SU-DHL-6 (cell line): ENCODE data around the gene RAB14.

Source experiments
- H2AFZ ChIP-seq: fragments of 200-600 bp; sonication (generic); 2 replicates; pipeline ENCODE4 v1.6.1; 2014; ENCODE audit warnings: low read depth, mild to moderate bottlenecking, moderate library complexity, mixed read lengths, antibody characterized with exemption, low read length; ENCODE audit not compliant: severe bottlenecking
- H3F3A ChIP-seq: fragments of 200-600 bp; shearing (Covaris generic); 2 replicates; pipeline ENCODE4 v1.6.0; 2016; ENCODE audit warnings: antibody characterized with exemption, mild to moderate bottlenecking; ENCODE audit not compliant: insufficient read depth
- H3K27ac ChIP-seq: fragments of 200-600 bp; sonication (generic); 2 replicates; pipeline ENCODE4 v1.5.1; 2016; ENCODE audit warnings: low read depth, mild to moderate bottlenecking, low read length, moderate library complexity, mixed read lengths
- H3K27me3 ChIP-seq: fragments of 200-600 bp; sonication (generic), shearing (Covaris generic); 2 replicates; pipeline ENCODE4 v1.6.0; 2014; ENCODE audit warnings: mild to moderate bottlenecking, low read length
- H3K36me3 ChIP-seq: fragments of 200-600 bp; sonication (generic); 2 replicates; pipeline ENCODE4 v1.6.1; 2014; ENCODE audit warnings: mild to moderate bottlenecking, low read length, mixed read lengths
- H3K4me2 ChIP-seq: fragments of 300-600, 200-600 bp; shearing (Covaris generic), sonication (generic); 2 replicates; pipeline ENCODE4 v1.6.0; 2014; ENCODE audit warnings: low read length, low read depth, mild to moderate bottlenecking; ENCODE audit not compliant: poor library complexity, severe bottlenecking
- H3K4me3 ChIP-seq: fragments of 200-600 bp; sonication (generic); 2 replicates; pipeline ENCODE4 v1.5.1; 2014; ENCODE audit warnings: antibody characterized with exemption, low read length, mild to moderate bottlenecking, mixed read lengths; ENCODE audit not compliant: insufficient read depth, poor library complexity, severe bottlenecking
- H3K79me2 ChIP-seq: fragments of 200-600 bp; sonication (generic); 2 replicates; pipeline ENCODE4 v1.6.1; 2014; ENCODE audit warnings: mild to moderate bottlenecking, low read length, moderate library complexity; ENCODE audit not compliant: insufficient read depth
- H3K9ac ChIP-seq: fragments of 200-600 bp; sonication (generic); 2 replicates; pipeline ENCODE4 v1.7.0; 2014; ENCODE audit warnings: mild to moderate bottlenecking, low read length
- H3K9me2 ChIP-seq: fragments of 200-600 bp; sonication (generic); replicated peaks from 2 replicates; pipeline ENCODE4 v1.6.1; 2014; ENCODE audit warnings: low read length; ENCODE audit not compliant: insufficient read depth
- H3K9me3 ChIP-seq: fragments of 200-600 bp; sonication (generic); 2 replicates; pipeline ENCODE4 v1.6.1; 2014; ENCODE audit warnings: low read length, mixed read lengths; ENCODE audit not compliant: insufficient read depth
- H4K20me1 ChIP-seq: fragments of 200-600 bp; sonication (generic); 2 replicates; pipeline ENCODE4 v1.6.1; 2014; ENCODE audit warnings: low read depth, mild to moderate bottlenecking, antibody characterized with exemption, low read length, moderate library complexity, mixed read lengths
- CTCF ChIP-seq: fragments of 200-600 bp; sonication (generic); IDR thresholded peaks from one replicate; pipeline ENCODE4 v1.5.1; 2017; ENCODE audit warnings: antibody characterized with exemption, mild to moderate bottlenecking, low read length, moderate library complexity; ENCODE audit not compliant: insufficient read depth, poor library complexity, severe bottlenecking
- EZH2phosphoT487 ChIP-seq: fragments of 200-600 bp; sonication (generic), shearing (Covaris generic); conservative IDR thresholded peaks from 2 replicates; pipeline ENCODE4 v1.6.1; 2018; ENCODE audit warnings: mild to moderate bottlenecking, antibody characterized with exemption, low read length, moderate library complexity, mixed read lengths

The RAB14 gene

GRCh38 chr9:121201738-121202533, at the start of gene RAB14:
Gene RAB14 (minus strand): TSS chr9:121201869. CDS start chr9:121193412, 8,457 bp downstream.
- peaks cover 53% of the 10 kb centered on the region for H3K79me2 ChIP-seq
- TF ChIP-seq EZH2phosphoT487 (no peak), CTCF (peak; percentile 50)
- H3K4me2 ChIP-seq: peak within 1 kb of the TSS; percentile 94
- peak within 1 kb of the TSS; percentile 56 for H2AFZ ChIP-seq
- H4K20me1 ChIP-seq: peaks cover 35% of the 10 kb centered on the region
- H3F3A ChIP-seq: peaks cover 19% of the 10 kb centered on the region; the same call in 1 of the 2 replicates
- peak within 1 kb of the TSS; percentile 97 for H3K9ac ChIP-seq
- peak within 1 kb of the TSS; percentile 76 for H3K27ac ChIP-seq
- peak within 1 kb of the TSS; percentile 78 for H3K4me3 ChIP-seq
- H3K36me3 ChIP-seq: 0 out of 2 replicates have a peak, but pooled peaks cover 3% of the 10 kb centered on the region
- no peaks in the 10 kb centered on the region for H3K27me3 ChIP-seq
- no peaks in the 10 kb centered on the region for H3K9me3 ChIP-seq
- no peaks in the 10 kb centered on the region for H3K9me2 ChIP-seq

DNA sequence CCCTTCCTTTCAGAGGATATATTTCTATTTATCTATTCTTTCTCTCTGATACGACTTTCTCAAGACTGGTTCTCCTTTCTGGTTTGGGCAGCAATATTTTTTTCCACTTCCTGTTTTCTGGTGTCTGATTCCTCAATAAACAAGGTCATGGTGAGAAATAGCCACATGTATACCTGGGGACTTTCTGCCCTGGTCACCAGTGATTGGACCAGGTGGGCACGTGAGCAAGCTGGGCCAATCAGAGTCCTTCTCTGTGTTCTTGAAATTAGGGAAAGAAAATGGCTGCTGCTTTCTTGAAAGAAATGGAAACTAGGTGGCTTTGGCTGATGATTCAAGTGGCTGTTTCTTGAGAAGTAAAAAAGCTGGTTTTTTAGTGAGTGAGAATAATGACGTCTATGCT, 47.9 kb upstream of the RAB14 start:
- Histone ChIP-seq H3K9ac (no peak overlapping the region), H3K36me3 (no peaks in the 10 kb centered on the region), H2AFZ (no peak overlapping the region), H3F3A (no peaks in the 10 kb centered on the region), H3K9me2 (no peaks in the 10 kb centered on the region), H3K27me3 (no peaks in the 10 kb centered on the region), H3K79me2 (no peaks in the 10 kb centered on the region), H4K20me1 (no peaks in the 10 kb centered on the region), H3K9me3 (no peaks in the 10 kb centered on the region), H3K4me2 (no peak overlapping the region), H3K4me3 (no peak overlapping the region), H3K27ac (no peak overlapping the region)
- no peak for TF ChIP-seq CTCF
- TF ChIP-seq EZH2phosphoT487: no peak

GRCh38 chr9:121246821-121247561, 45.3 kb upstream of the RAB14 start:
- Histone ChIP-seq H3K4me3 (no peak overlapping the region), H3K9ac (no peak overlapping the region), H3K79me2 (no peaks in the 10 kb centered on the region), H3K27ac (no peak overlapping the region), H3F3A (no peaks in the 10 kb centered on the region), H4K20me1 (no peaks in the 10 kb centered on the region), H3K9me2 (no peaks in the 10 kb centered on the region), H3K4me2 (no peak overlapping the region), H3K36me3 (no peaks in the 10 kb centered on the region; the same call in 1 of the 2 replicates), H3K9me3 (peaks cover 6% of the 10 kb centered on the region; the same call in 1 of the 2 replicates), H2AFZ (no peak overlapping the region), H3K27me3 (no peaks in the 10 kb centered on the region)
- TF ChIP-seq EZH2phosphoT487 (no peak), CTCF (no peak)
